ENCODE measurements around the gene E2F6.
A peak's percentile ranks its signal among the peaks of the same experiment; 100 is the strongest.

Gene E2F6

GRCh38 chr2:11465485-11466306, at the start of gene E2F6:
Gene E2F6, minus strand, starts transcription at chr2:11466161. Its CDS starts 282 bp downstream, at chr2:11465879.
- peak; percentile 95 to 96 (median 96) for DNase-seq

DNA sequence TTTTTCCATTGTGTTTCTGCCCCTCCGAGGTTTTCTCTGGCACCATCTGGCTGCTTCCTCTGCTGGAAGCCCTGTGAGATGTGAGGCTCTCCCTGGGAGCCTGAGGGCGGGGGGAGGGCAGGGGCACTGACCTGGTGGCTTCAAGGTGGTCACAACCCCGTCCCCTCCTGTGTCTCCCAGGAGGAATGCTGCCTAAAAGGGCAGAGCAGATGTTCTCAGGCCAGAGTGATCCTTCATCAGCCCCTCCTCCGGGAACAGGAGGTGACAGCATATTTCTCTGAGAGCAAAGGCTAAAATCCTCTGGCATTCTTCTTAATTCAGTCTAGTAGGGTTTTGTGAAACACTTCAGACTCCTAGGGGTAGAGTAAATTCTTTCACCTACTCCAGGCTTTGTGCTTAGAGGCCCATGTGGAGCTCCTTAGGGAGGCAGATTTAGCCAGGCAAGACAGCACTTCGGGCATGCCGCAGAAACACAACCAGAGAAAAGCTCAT, 49.6 kb upstream of the E2F6 start:
- no peak for DNase-seq

- no peak for DNase-seq
Measured at GRCh38 chr2:11514904-11515303, 48.9 kb upstream of the E2F6 start.

DNA sequence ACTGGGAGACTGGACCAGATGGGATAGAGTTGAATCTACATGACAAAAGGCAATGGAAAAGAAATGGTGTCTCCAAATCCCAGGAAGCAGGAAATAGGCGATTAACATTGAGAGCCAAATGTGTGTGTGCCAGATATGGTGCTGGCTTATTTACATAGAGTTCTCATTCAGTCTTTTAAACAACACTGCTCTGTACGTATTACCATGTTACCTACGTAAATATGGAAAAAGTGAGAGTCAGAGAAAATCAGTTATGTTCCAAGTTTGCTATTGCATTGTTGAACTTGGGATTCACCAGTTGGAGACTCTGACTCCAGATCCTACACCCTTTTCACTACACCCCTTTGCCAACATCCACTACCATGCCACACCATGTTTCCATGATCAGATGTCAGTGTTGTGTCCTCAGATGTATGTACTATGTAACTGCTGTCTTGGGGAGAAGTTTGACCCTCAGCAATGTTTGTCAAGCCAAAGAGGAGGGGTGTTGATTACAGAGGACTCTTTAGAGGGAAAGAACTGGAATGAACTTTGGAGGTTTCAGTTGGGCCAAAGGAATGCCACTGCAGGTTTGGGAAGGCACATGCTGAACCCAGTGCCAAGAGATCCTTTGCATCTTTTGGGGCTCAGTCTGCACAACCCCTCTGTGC, 48.2 kb upstream of the E2F6 start:
- DNase-seq: no peak

- DNase-seq: no peak
Measured at GRCh38 chr2:11513319-11513718, 47.4 kb upstream of the E2F6 start.

DNA sequence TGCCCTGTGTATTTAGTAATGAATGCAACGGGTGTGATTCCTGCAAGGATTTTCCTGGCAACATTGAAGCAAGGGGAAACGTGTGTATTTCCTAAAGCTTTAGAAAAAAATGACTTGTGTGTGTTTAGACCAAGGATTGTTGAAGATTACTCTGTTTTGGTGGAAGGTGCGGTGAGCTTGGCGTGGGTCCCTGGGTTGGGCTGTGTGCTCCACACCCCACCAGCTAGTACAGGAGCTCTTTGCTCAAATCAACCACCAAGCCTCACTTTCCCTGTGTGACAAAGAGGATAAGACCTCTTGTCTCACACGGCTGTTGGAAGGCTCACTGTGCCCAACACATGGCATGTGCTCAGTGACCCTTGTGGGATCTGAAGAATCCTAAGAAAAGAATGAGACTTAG, 46.5 kb upstream of the E2F6 start:
- no peak for DNase-seq

DNA sequence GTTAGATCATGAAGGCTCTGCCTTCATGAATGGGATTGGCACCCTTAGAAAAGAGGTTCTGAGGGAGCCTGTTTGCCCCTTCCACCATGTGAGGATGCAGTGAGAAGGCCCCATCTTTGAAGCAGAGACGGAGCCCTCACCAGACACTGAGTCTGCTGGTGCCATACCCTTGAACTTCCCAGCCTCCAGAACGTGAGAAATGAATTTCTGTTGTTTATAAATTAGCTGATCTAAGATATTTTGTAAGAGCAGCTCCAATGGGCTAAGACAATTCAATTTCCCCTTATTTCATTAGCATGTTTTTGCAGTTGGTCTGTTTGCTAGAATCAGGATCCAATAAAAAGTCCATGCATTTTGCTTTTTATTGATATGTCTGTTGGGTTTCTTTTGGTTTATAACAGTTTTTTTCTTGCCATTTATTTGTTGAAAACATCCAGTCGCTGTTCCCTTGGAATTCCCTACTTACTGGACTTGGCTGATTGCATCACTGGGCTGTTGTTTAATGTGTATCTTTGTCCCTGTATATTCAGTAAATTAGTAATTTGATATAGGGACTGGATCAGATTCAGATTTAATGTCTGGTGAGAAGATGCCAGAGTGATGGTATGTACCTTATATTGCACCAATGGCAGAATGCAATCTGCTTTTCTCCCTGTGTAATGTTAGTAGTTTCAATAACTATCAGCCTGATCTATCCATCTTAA, 43.8 kb upstream of the E2F6 start:
- no peak for DNase-seq

GRCh38 chr2:11508279-11508678, 42.3 kb upstream of the E2F6 start:
- no peak for DNase-seq

- no peak for DNase-seq
Measured at GRCh38 chr2:11507517-11507916, 41.6 kb upstream of the E2F6 start.

DNA sequence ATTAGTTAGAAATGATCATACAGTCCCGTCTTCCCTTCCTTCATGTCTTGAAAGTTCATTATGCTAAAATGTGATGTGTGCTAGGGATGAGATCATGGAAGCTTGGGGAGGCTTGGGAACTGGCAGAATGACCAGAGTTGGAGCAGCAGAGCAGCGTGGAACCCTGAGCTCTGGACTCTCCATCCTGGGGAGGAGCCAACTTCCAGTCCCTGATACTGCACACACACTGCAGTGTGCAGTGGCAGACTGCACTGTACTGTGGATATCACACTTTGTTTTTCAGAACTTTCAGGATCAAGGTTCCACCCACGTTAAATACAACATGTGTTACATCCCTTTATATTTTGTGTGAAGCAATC, 40.6 kb upstream of the E2F6 start:
- DNase-seq: no peak

GRCh38 chr2:11505652-11506610, 40.0 kb upstream of the E2F6 start:
- DNase-seq: no peak

- no peak for DNase-seq
Measured at GRCh38 chr2:11503354-11503927, 37.5 kb upstream of the E2F6 start.

DNA sequence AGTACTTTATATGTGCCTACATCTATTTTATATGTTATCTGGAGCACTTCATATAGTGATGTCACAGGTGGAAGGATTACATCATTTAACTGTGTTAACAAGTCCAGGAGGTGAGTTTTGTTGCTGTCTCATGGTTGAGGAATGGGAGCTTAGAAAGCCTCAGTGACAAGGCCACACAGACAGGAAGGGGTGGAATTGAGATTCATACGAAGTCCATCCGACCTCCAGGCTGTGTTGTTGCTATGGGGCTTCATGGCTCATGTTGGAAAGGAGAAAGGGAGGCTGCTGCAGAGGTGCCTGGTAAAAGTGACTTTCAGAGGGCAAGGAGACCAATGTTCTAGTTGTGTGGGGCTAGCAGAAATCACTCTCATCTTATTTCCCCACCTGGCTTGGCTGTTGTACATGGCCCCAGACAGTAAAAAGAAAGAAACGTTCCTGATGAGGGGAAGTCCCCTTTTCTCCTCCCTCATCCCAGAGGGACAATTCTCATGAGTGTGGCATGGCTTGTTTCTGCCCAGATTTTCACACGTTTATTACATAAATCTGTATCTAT, 36.9 kb upstream of the E2F6 start:
- DNase-seq: no peak

DNA sequence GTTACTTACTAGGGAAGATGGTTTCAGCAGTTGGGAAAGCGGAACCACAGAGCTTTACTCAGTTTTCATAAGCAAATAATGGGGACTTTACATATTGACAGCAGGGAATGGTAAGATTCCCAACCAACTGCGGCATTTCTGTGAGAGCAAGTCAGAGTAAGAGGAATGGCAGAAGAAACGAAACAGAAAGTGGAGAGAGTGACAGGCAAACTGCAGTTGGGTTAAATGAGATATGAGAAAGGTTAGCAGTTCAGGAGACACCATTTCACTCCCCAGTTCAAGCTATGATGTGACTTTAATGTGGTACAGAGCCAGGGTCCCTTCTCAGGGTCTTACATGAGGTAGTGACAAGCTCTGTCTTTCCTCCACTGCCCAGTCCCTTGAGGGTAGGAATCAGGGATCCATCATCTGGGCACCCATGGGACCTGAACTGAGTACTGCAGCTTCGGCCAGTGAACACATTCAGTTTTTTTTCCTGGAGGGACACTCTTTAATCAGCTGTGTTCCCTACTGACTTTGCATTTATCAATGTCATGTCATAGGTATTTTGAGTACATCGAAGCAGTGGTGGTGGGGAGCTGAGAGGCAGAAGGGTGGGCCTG, 34.8 kb upstream of the E2F6 start:
- DNase-seq: peak in 2 of 3 donors; percentile 16 to 41

DNA sequence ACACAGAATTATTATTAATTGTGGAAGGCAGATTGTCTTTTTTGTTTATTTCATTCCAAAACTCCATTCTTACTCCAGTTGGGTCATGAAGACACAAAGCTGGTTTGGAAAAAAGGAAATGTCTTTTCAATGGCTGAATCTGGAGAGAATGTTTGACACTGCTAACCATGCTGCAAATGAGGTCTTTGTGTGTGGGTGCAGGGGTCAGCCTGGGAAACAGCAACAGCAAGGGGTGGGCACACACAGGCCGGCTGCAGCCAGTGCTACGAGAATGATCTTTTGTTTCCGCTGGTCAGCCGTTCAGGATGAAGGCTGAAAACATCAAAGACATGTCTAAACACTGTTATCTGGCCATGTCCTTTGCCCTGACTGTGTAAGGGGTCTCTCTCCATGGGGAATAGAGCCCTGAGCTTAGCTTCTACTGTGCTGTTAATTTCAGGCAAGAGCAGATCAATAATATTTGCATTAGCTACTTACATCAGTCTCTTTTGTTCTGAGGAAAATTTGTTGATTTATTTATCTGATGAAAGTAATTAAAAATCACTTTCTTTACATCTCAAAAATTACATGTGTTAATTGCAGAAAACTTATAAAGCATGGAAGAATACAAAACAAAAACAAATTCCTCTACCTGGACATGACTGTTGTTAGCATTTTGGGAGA, 33.3 kb upstream of the E2F6 start:
- no peak for DNase-seq

GRCh38 chr2:11498543-11499034, 32.6 kb upstream of the E2F6 start:
- DNase-seq: no peak

DNA sequence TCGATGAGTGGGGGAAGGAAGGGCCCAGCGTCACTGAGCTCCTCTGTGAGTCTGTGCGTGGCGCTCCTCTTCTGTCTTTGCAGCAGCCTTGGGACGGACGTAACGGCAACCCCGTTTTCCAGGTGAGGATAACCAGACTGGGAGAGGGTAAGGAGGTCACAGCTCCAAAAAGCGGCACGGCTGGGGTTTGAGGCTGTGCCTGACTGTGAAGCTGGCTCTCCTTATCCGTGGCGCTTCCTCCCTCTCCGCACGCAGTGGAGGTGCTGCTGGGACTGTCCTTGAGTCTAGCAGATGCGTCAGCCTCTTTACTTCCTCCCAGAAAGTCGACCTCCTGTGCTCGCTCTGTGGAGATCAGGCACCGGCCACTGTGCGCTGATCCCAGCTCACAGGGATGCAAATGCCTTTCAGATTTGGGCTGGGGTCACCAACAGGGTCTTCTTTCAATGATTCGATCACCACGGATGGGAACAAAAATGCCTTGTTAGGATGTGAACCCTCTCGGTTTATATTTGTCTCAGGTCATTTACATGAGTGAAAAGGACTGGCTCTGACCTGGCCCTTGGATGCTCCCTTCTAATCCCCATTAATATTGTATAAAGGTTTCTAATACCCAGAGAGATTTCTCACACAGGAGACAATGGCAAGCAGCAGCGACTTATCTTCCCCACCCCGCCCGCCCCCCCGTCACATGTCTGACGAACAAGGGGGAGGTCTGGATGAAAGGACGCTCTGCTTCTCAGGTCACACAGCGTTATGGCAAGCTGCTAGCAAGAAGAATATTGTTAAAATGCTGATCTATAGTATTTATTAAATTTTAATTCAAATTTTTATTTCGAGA, 30.1 kb upstream of the E2F6 start:
- peak in 2 of 3 donors; percentile 25 to 31 for DNase-seq

GRCh38 chr2:11494310-11494709, 28.3 kb upstream of the E2F6 start:
- no peak for DNase-seq

DNA sequence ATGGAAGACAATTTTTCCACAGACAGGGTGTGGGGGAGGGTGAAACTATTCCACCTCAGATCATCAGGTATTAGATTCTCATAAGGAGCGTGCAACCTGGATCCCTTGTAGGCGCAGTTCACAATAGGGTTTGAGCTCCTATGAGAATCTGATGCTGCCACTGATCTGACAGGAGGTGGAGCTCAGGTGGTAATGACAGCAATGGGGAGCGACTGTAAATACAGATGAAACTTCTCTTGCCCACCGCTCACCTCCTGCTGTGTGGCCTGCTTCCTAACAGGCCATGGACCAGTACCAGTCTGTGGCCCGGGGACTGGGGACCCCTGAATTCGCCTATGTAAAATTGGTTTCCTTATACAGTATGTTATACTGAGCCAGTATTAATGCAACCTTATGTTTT, 27.3 kb upstream of the E2F6 start:
- DNase-seq: no peak

- DNase-seq: no peak
Measured at GRCh38 chr2:11492720-11493119, 26.8 kb upstream of the E2F6 start.
